Activated CD8-positive, alpha-beta memory T cell treated with anti-CD3 and anti-CD28 coated beads for 36 hours (primary cell): ENCODE measurements around the gene ACOXL. TPM values are rescaled to one million over a fixed set of nuclear protein-coding genes. Genes with fewer than 3 reads are reported as not detected.

Source experiments
- CTCF ChIA-PET: fragments of 350-600 bp; sonication (Branson Sonifier 250); formaldehyde crosslinking; loops from one replicate; lab custom pipeline; 2021; ENCODE audit warnings: antibody characterized with exemption; lab: Charles Lee
- POLR2A ChIA-PET: fragments of 350-600 bp; sonication (Branson Sonifier 250); formaldehyde crosslinking; loops from one replicate; lab custom pipeline; 2021; ENCODE audit warnings: antibody characterized with exemption; lab: Charles Lee
- total RNA-seq, 2 experiments: library from RNA; stranded (reverse); gene quantifications; one replicate each; pipeline ENCODE4 v1.2.3, GENCODE V29; 2021

The ACOXL gene
- total RNA-seq, 2 experiments from 2014 or later = 0.23 to 0.30 TPM

DNA sequence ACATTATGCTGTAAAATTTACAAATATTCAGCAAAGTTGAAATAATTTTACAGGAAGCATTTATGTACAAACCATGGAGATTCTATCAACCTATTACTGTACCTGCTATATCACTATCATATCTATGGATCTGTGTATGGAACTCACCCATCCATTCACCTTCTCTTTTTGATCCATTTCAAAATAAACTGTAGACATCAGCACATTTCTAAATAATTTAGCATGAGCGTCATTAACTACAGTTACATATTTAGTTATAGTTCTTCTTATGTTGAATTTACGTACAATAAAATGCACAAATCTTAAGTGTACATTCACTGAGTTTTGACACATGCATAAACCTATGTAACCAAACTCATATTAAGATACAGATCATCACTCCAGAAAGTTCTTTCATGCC, 260.5 kb downstream of the ACOXL start:
- ChIA-PET CTCF (no interaction called here), POLR2A (no interaction called here)

DNA sequence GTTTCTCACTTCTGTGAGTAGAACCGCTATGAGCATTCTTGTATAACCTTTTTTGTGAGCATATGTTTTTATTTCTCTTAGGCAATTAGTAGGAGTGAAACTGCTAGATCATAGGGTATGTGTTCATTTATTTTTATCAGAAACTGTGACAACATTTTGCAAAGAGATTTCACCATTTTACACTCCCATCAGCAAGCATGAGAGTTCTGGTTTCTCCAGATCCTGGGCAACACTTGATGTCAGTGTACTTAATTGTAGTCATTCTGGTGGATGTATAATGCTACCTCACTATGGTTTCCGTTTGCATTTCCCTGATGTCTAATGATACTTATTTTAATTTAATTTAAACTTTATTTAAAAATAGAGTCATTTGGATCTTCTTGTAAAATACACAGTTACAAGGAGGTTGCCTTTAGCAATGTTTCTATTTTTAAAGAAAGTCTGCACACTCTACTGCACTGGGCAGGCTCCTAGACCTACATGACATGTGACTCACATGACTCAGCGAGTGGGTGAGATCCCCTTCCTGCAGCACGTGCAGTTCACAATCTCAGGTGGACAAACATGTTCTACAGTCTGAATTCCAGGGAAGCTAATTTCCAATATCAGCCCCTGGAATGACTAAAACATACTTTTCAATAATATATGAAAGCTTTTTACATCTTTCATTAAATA, 261.3 kb downstream of the ACOXL start:
- CTCF ChIA-PET = no interaction called here

DNA sequence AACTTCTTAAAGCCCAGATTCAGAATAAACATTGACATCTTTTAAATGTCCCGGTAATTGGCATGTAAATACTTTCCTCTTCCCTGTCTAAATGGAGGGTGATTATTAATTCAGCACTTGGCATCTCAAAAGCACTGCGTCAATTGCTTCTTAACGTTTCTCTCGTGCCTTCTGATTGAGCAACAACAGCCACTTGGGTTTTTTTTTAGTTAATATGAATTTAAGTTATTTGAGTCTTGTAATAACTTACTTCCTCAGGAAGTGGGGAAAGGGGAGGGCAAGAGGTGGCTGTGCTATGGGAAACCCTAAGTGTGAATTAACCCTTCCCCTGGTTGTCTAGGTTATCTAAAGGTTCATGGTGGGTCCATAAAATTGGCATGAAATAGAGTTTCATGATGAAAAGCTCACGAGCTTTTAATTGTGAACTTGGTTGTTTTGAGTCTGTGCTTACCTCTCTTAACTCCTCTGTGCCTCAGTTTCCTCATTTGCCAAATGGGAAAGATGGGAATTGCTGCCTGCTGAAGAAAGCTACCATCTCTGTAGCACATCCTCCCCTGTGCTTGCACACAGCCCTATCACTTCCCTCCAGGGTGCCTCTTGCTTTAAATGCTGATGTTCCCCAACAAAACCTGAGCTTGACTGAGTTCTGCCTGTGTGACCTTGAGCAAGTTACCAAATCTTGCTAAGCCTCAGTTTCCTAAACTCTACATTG, 262.0 kb downstream of the ACOXL start:
- POLR2A ChIA-PET = no interaction called here
- CTCF ChIA-PET = no interaction called here

More for the DNA sequence above, 261.3 kb downstream of the ACOXL start:
- POLR2A ChIA-PET = no interaction called here

DNA sequence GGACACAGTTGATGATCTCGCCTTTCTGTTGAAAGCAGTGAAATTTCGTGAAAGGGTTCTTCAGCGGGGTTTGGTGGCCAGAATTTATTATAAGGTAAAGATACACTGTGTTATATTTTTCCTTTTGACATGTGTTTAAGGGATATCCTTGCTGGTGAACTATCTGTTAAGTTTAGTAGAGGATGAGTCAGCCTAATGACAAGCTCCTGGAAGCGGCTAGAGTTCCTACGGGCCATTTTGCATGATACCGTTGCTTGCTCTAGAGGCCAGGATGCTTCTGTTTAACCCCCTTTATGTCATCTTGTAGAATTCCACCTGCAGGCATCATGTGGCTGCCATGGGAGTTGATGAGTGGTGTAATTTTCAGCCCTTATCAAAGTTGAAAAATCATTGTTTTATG, 263.5 kb downstream of the ACOXL start:
- POLR2A ChIA-PET = no interaction called here
- CTCF ChIA-PET = no interaction called here

DNA sequence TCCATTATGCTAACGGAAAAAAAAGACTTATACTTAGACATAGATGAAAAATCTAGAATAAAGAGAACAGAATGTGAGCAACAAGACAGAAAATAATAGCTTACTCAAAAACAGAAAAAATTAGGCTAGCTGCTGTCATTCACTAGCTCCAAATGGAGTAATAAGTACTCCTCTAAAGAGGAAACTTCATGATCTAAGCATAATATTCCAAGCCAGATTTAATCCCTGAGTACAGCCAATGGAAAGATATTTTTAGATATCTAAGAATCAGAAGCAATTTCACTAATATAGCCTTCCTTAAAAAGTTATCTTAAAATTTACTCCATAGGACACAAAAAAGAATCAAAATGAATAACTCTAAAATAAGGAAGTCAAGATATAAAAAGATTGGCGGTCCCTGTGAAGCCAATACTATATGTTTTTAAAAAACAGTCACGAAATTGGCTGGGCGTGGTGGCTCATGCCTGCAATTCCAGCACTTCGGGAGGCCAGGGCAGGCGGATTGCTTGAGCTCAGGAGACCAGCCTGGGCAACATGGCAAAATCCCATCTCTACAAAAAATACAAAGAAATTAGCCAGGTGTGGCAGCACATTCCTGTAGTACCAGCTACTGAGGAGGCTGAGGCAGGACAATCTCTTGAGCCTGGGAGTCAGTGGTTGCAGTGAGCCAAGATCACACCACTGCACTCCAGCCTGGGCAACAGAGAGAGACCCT, 265.1 kb downstream of the ACOXL start:
- CTCF ChIA-PET = no interaction called here
- POLR2A ChIA-PET = no interaction called here

DNA sequence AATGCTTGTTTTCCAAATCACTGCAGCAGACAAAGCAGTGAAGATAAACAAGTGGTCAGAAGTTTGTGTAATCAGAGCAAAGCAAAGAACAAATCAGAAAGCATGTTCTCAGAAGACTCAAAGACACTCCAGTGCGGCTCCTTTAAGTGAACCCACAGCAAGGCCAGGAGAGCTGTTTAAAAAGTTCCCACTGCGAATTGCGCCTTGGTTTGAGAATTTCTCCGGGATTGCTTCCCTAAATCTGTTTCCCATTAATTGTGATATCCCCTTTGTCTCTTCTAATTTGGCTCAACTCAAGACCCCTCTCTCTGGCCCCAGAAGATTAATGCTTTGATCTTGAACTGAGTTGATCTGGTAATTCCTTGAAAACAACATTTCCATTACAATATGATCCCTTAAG, 265.9 kb downstream of the ACOXL start:
- POLR2A ChIA-PET = no interaction called here
- CTCF ChIA-PET = no interaction called here

DNA sequence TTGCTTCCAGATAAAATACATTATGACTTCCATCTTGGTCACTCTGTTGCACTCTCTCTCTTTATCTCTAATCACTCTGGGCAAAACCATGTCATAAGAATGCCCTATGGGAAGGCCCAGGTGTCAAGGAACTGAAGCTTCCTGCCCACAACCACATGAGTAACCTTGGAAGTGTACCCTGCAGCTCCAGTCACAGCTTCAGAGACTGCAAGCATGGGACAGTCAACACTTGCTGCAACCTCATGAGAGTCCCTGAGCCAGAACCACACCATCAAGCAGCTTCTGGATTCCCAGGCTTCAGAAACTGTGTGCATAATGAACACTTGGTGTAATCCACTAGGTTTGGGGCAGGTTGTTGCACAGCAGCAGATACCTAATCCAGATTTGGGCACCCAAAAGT, 267.3 kb downstream of the ACOXL start:
- ChIA-PET POLR2A (no interaction called here), CTCF (no interaction called here)

DNA sequence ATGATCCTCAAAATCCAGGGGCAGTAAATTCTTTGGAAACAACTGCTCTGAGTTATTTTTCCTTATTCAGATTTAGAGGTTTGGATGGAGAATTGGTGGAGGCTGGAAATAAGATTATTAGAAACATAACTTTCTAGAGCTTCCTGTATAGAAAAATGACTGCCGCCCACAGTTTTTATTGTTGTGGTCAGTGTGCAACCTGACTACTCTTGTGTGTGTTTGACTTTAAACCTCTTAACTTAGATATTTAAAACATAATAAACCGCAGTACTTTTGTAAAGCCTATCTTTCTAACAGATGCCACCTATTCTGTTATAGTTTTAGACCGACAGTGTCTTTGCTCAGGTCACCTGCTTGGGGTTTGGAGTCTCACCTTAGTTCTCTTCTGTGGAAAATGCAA, 272.9 kb downstream of the ACOXL start:
- ChIA-PET CTCF (interaction anchor here (1.0 kb wide), 1 partner anchor 293 kb away, joined by 3 read pairs; no protein-coding TSS in a partner anchor), POLR2A (no interaction called here)

DNA sequence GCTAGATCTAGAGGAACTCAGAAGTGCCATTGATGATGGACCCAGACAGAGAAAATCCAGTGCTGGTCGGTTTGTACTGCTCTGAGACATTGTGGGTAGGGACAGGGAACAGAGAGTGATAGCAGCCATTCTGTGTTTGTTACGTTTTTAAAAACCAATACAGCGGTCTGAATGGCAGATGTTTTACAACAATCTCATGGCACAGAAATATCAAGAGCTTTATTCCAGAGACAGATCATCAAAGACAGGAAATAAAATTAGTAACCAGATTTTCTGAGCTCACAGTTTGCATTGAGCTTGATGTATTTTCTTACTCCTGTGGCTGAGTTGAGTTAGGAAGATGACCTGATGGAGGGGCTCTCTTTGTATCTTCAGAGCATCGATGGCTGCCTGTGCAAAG, 273.4 kb downstream of the ACOXL start:
- ChIA-PET CTCF (no interaction called here), POLR2A (no interaction called here)

DNA sequence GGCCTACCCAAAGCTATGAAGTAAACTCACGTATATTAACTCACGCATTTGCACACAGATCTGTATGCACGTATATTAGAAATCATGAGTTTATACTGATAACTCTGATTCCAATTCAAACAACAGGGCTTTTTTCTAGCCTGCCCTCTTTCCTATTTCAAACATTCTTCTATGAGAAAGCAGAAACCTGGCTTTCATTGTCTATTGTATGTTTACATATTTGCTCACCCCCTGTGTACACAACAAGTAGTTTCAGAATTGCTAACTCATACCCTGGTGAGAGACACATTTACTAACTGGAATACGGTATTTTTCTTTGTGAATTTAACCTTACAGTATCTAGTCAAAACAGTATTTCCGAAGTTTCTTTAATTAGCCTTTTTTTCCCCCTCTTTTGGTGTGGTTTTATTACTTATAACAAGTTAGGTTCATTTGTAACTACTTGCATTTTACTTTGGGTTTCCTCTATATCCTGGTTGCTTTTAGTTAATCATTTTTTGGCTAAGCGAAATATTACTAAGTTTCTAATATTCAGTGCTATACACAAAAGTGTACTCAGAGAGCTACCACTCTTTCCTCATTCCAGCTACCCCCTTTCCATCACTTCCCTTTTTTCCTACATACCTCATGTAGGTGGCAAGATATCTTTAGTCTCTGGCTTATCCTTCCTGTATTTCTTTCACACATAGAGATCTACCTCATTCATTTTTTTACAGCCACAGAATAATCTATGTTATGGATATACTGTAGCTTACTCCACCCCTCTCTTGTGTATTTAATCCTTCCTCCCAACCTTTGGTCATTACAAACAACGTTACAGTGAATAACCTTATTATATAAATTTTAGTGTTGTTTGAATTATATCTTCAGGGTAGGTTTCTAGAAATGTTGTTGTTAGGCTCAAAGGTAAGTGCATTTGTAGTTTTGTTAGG, 275.6 kb downstream of the ACOXL start:
- CTCF ChIA-PET = no interaction called here
- POLR2A ChIA-PET = no interaction called here

DNA sequence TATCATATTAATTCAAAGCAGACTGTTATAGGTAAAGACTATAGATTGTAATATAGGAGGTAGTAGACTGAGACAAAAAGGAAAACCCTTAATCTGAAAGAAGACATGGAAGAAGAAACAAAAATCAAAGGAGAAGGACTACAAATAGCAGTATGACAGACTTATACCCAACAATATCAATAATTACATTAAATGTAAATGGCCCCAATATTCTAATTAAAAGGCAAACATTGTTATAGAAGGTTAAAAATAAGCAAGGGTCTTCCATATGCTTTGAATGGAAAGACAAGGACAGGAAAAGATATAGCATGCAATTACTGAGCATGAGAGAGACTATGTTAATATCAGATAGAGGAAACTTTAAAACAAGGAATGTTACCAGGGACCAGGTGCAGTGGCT, 278.8 kb downstream of the ACOXL start:
- POLR2A ChIA-PET = no interaction called here

DNA sequence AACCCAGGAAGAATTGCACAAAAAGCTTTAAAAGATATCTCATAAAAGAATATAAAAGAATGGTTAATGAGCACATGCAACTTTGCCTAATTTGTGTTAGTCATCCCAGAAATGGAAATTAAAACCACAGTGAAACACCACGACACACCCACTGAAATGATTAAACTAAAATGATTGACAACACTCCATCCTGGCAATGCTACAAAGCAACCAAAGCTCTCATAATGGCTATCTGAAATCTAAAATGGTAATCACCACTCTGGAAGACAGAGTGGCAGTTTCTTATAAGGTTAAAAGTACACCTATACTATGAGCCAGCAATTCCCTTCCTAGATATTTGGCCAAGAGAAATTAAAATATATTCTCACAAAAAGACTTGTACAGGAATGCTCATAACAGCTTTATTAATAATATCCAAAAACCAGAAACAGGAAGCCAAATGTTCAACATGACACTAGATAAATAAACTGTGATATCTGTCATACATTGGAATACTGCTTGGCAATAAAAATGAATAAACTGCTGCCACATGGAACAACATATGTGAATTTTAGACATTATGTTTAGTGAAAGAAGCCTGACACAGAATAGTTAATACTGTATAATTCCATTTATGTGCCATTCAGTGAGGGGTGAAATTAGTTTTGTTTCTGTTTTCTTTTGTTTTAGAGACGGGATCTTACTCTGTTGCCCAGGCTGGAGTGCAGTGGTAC, 283.1 kb downstream of the ACOXL start:
- POLR2A ChIA-PET = no interaction called here
- CTCF ChIA-PET = interaction anchor here (0.6 kb wide), 1 partner anchor 171 kb away, joined by 3 read pairs; no protein-coding TSS in a partner anchor

More for the DNA sequence above, 278.8 kb downstream of the ACOXL start:
- CTCF ChIA-PET = no interaction called here

DNA sequence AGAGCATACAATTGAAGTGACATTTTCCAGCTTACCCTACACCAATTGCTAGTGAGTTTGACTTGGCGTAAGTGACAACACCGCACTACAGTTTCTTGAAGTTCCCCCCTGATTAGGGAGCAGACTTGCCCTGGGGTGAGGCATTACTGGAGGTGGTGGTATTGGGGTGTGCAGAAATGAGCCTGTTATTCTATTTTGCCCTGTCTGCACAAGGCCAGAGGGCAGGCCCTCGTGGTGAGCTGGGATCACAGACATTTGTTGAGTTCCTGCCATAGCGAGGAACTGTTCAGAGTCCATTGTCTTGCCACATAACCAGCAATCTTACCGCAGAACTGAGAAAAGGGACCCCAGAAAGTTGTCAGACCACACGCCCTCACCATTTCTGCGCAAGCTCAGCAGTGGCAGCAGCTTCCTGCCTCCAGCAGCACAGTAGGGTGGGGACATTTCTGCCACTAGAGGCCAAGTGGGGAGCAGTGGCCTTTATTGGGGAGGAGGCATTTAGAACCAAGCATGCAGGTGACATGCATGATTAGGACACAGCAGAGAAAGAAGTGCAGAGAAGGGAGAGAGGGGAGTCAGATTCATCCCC, 284.8 kb downstream of the ACOXL start:
- ChIA-PET CTCF (no interaction called here), POLR2A (no interaction called here)

DNA sequence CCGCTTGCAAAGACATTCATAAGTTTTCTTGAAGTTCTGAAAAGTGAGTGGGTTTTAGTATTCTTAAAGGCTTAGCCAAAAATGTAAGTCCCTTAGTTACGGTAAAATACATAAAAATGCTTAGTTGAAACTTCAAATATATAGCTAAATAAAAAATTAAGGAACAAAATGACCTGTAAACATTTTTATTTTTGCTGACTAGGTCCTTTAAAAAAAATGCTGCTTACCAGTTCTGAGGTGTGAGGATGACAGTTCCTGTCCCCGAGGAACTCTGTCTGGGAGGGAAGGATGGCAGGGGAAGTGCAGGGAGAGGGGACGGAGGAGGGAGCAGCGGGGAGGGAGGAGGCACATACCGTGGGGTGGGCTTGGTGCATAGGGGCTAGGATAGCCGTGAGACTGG, 285.5 kb downstream of the ACOXL start:
- POLR2A ChIA-PET = no interaction called here
- CTCF ChIA-PET = no interaction called here

DNA sequence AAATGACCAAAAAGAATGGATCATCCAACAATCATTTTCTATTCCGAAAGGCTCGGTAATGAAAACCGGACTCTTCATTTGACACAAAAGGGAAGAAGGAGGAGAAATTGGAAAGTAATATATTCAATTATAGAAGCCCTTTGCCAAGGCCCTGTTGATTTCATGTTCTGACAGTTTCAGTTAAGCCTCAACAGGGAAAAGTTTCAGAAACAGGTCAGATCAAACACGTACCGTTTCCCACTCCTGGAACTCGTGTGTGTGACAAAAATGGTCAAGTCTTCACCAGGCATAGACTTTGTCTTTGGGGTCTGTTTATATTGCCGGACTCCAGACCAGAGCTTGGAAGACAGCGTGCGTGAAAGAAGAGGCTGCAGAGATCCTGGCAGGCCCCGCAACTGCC, 287.0 kb downstream of the ACOXL start:
- CTCF ChIA-PET = no interaction called here
- POLR2A ChIA-PET = no interaction called here

DNA sequence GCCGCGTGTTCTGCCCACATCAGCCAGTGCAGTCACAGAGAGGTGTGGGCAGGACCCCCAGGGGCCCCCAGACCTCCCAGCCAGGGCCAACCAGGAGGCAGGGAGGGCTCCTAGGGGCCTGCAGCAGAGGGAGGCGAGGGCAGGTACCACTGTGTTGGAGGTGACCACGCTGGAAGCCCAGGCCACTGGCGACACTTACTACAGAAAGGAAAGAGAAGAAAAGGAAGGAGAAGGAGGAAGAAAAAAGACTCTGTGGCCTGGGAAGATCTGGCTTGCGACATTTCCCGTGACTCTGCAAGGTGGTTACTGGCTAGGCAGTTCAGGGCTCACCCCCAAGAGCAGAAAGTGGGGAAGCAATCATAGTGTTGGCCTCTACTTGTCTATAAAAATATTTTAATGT, 290.3 kb downstream of the ACOXL start:
- CTCF ChIA-PET = no interaction called here
- POLR2A ChIA-PET = no interaction called here

DNA sequence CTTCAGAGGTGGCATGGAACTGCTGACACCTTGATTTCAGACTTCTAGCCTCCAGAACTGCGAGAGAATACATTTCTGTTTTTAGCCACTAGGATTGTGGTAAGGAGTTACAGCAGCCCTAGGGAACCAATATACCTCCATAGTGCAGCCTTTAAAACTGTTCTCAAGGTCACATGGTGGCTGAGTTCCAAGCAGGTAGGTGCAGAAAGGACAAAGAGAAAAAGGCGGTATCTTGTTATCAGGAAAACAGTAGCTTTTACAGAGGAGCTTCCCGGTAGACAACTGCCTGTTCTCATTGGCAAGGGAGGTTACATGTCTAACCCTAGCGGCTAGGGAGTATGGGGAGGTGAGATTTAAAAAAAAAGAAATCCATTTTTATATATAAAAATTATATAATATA, 292.1 kb downstream of the ACOXL start:
- ChIA-PET POLR2A (no interaction called here), CTCF (interaction anchor here (1.5 kb wide), 1 partner anchor 213 kb away, joined by 4 read pairs; no protein-coding TSS in a partner anchor)

DNA sequence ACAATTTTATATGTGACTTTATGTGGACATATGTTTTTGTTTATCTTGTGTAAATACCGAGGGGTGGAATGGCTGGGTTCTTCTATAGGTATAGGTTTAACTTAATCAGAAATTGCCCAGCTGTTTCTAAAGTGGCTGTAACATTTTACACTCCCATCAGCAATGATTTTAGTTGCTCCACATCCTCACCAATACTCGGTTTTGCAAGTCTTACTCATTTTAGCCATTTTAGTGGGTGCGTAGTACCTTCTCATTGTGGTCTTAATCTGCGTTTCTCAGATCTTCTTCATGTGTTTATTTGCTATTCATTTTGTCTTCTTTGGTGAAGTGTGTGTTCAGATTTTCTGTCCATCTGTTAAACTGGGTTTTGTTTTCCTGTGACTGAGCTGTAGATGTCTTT, 292.9 kb downstream of the ACOXL start:
- POLR2A ChIA-PET = no interaction called here
- CTCF ChIA-PET = interaction anchor here (1.5 kb wide), 1 partner anchor 214 kb away, joined by 4 read pairs; no protein-coding TSS in a partner anchor
